AG09309 (cell line): Measurements from ENCODE around the gene CALHM6.

Experiments
- DNase-seq: peaks from one replicate; pipeline ENCODE4 v3.0.0-alpha.2; 2010; ENCODE audit warnings: low read depth
- H3K4me3 ChIP-seq: 2 replicates; pipeline ENCODE4 v1.5.1; 2011; ENCODE audit warnings: mild to moderate bottlenecking, low read depth, low read length, moderate library complexity; ENCODE audit not compliant: control insufficient read depth
- TF ChIP-seq, protein P1 (sequence below): IDR thresholded peaks from 2 replicates; pipeline ENCODE4 v1.5.1; 2011; ENCODE audit warnings: mild to moderate bottlenecking, low read depth, low read length, inconsistent platforms; ENCODE audit not compliant: insufficient read depth, control insufficient read depth; ENCODE audit errors: missing control alignments

The CALHM6 gene

GRCh38 chr6:116433206-116433712, 27.9 kb upstream of the CALHM6 start:
- no peak overlapping the region for H3K4me3 ChIP-seq
- TF ChIP-seq, protein P1, sequence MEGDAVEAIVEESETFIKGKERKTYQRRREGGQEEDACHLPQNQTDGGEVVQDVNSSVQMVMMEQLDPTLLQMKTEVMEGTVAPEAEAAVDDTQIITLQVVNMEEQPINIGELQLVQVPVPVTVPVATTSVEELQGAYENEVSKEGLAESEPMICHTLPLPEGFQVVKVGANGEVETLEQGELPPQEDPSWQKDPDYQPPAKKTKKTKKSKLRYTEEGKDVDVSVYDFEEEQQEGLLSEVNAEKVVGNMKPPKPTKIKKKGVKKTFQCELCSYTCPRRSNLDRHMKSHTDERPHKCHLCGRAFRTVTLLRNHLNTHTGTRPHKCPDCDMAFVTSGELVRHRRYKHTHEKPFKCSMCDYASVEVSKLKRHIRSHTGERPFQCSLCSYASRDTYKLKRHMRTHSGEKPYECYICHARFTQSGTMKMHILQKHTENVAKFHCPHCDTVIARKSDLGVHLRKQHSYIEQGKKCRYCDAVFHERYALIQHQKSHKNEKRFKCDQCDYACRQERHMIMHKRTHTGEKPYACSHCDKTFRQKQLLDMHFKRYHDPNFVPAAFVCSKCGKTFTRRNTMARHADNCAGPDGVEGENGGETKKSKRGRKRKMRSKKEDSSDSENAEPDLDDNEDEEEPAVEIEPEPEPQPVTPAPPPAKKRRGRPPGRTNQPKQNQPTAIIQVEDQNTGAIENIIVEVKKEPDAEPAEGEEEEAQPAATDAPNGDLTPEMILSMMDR: no peak
- DNase-seq: no peak

- no peak for DNase-seq
- H3K4me3 ChIP-seq: no peak overlapping the region
- TF ChIP-seq, protein P1: no peak
These were observed 27.0 kb upstream of the CALHM6 start for GRCh38 chr6:116434056-116434725.

GRCh38 chr6:116436586-116436985, 24.6 kb upstream of the CALHM6 start:
- H3K4me3 ChIP-seq: no peak overlapping the region
- TF ChIP-seq, protein P1: no peak
- no peak for DNase-seq

DNA sequence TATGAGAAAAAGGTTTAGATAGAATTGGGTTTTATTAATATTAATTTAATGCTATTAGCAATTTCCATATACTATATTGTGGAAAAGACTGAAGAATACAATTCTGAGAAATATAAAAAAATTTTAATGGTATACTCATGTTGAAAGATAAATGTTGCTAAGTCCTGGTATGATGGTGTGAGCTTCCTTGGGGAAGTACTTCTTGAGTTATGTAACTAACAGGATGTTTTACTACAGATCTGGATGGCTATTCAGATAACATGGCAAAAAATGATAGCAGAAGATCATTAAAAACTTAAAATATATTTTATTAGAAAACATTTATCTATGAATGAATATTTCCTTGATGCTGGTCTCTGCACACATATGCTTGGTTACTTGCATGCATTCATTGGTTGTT, 23.5 kb upstream of the CALHM6 start:
- no peak overlapping the region for H3K4me3 ChIP-seq
- no peak for DNase-seq
- TF ChIP-seq, protein P1: no peak

- no peak for DNase-seq
- no peak overlapping the region for H3K4me3 ChIP-seq
- TF ChIP-seq, protein P1: no peak
These were observed 22.4 kb upstream of the CALHM6 start for GRCh38 chr6:116438590-116439448.

DNA sequence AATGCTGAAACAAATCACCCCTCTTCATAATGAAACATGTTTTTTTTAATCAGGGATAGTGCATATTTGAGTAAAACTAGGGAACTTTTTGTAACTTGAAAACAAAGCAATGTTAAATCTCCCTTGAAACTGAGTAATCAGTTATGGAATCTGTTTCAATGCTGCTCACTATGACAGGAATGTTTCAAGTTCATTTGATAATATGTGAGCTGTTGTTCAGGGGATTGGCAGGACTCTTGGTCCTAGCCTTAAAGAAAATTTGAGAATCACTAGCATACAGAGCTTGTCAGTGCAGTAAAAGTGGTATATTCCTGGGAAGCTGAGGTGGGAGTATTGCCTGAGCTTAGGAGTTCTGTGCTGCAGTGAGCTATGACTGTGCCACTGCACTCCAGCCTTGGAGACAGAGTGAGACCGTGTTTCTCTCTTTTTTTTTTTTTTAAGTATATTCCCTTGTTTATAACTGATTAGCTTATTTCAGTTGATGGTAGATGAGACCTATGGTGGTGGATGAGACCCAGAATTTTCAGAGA, 21.6 kb upstream of the CALHM6 start:
- no peak overlapping the region for H3K4me3 ChIP-seq
- no peak for DNase-seq
- TF ChIP-seq, protein P1: no peak
